Liver (tissue), 2 donors: Measurements from ENCODE around the gene RAG1.

Experiments
- YY1 ChIP-seq: IDR thresholded peaks from 2 replicates; pipeline ENCODE4 v1.6.1; 2016; ENCODE audit warnings: antibody characterized with exemption, mild to moderate bottlenecking
- TF ChIP-seq, protein P1 (sequence below): fragments of 150-350 bp; IDR thresholded peaks from 2 replicates; pipeline ENCODE4 v1.5.1; 2017; ENCODE audit warnings: improper control_type of control experiment, low read depth, low read length; ENCODE audit not compliant: missing input control
- donor health status: healthy.

DNA sequence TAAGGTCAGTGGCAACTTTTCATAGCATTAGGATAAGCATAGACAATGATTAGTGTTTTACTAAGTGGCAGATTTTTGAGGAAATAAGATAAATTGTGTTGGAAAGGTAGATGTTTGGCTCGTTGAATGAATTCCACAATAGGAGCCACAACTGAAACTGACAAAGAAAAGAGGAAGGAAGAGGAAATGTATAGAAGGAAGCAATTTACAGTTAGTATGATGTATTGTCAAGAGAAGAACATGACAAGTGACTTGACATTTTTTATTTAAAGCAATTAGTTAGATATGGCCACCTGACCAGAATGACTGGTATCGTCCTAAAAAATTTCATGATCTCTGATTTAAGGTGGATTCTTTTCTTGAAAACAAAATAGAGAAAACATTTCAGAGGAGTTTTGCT lies 33.3 kb downstream of the RAG1 start:
- no peak for TF ChIP-seq YY1
- TF ChIP-seq, protein P1, sequence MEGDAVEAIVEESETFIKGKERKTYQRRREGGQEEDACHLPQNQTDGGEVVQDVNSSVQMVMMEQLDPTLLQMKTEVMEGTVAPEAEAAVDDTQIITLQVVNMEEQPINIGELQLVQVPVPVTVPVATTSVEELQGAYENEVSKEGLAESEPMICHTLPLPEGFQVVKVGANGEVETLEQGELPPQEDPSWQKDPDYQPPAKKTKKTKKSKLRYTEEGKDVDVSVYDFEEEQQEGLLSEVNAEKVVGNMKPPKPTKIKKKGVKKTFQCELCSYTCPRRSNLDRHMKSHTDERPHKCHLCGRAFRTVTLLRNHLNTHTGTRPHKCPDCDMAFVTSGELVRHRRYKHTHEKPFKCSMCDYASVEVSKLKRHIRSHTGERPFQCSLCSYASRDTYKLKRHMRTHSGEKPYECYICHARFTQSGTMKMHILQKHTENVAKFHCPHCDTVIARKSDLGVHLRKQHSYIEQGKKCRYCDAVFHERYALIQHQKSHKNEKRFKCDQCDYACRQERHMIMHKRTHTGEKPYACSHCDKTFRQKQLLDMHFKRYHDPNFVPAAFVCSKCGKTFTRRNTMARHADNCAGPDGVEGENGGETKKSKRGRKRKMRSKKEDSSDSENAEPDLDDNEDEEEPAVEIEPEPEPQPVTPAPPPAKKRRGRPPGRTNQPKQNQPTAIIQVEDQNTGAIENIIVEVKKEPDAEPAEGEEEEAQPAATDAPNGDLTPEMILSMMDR = no peak
